Left hindlimb (tissue), 1 donor: Measurements from ENCODE around the gene DNAI1.
"Not testable (repeated sequence)": the region's sequence is repeated elsewhere in the genome, so short reads cannot be mapped to it uniquely, and the experiment has no call there.

Experiments
- DNase-seq: peaks from one replicate; pipeline ENCODE4 v3.0.0-alpha.2; 2018

DNAI1 gene

DNA sequence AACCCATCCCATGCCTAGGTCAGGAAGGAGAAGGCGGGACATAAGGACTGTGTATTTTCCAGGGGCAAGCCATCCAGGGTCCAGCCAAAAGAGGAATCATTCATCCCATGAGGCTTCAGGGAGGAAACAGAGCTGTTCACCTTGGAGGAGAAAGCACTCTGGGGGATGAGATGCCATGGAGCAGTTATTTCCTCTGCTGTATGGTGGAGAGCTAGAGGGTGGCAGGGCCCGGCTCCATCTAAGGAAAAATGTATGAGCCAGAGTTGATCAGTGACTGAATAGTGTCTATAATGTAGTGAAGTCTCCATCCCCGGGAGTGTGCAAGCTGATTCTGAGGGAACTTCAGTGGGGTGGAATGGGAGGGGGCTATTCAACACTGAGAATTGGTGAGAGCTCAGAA lies 56.2 kb downstream of the DNAI1 start:
- no peak for DNase-seq

DNA sequence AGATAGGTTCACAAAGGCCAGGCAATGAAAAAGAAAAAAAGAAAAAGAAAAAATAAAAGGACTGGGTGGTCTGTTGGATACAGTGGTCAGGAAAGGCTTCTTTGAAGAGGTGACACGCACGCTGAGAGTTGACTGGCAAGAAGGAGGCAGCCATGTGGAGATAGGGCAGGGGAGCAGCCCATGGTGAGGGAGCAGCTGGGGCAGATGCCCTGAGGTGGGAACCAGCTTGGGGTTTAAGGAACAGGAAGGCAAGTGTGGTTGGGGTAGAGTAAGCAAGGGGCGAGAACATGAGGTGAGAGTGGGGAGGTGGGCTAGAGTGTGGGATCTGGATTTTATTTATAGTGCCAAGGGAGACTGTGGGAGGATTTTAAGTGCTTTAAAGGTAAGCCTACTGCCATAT lies 57.4 kb downstream of the DNAI1 start:
- DNase-seq = no peak

DNA sequence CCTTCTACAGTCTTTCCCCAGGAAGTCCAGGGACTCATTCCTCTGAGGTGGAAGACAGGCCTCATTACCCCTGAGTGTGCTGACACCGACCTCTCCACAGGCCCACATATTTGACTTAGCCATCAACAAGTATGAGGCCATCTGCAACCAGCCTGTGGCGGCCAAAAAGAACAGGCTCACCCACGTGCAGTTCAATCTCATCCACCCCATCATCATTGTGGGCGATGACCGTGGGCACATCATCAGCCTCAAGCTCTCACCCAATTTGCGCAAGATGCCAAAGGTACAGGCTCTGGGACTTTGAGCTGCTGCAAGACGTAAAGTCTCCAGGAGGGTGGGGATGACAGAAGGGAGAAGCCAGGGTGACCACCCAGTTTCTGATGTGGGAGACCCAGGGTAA lies 58.6 kb downstream of the DNAI1 start:
- DNase-seq = no peak

DNA sequence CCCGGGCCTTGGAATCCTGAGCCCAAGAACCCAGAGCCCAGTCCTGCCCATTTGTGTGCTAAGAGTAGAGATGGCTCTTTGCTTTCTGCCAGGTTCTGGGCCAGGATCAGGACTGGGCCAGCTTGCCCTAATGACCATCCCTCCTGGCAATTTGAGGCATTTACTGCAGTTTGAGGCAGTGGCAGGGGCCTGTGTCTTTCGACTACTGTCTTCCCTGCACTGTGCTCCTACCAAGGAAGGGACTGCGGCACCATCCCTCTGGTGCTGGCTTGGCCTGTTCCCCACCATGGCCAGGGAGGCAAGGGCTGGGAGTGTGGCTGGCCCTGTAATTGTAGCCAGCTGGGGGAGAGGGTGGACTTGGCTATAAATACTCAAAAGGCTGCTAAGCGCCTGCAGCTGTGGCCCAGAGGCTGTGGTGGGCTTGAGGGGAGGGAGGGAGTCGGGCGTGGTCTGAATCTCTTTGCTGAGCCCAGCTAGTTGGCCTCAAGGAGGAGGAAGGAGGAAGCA lies 59.6 kb downstream of the DNAI1 start:
- peak; percentile 80 for DNase-seq

DNA sequence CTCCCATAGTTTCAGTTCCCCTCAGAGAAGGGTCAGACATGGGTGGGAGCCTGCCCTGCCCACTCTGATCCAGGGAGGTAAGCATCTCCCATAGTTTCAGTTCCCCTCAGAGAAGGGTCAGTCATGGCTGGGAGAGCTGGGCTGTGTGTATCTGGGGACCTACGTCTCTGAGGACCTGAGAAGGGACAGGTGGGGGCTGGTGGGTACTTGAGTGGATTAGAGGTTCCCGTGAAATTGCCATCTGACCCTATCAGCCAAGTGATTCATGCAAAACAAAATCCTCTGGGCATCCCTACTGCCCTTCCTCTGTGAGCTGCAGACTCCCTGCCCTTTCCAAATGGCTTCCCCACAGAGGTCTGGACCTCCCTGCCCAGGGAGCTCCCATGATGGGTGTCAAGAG lies 60.3 kb downstream of the DNAI1 start:
- no peak for DNase-seq

DNA sequence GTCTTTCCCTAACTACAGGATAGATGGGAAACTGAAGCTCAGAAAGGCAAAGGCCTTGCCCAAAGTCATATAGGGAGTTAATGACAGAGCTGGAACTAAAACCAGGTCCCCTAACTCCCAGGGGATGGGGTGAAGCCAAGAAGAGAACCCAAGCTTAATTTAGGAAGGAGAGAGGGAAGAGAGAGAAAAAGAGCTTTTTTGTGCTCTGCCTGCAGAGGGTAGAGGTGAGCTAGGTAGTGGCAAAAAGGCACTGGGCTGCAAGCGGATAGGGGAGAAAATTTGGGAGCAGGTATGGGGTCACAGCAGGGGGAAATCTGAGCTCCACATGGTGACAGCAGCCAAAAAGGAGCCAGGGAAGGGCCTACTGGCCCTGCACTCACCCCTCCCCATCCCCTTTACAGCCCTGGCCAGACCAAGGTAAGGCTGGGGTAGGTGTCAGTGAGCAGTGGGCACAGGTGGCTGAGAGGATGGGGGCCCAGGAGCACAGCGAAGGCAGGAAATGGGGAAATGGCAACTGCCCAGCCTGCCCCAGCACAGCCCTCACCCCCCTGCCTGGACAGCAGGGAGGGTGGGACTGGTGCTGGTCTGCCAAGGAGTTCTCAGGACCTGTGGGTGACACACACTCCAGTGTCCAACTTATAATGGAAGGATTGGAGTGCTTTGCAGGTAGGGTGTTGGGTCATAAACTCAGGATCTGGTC lies 60.9 kb downstream of the DNAI1 start:
- no peak for DNase-seq

DNA sequence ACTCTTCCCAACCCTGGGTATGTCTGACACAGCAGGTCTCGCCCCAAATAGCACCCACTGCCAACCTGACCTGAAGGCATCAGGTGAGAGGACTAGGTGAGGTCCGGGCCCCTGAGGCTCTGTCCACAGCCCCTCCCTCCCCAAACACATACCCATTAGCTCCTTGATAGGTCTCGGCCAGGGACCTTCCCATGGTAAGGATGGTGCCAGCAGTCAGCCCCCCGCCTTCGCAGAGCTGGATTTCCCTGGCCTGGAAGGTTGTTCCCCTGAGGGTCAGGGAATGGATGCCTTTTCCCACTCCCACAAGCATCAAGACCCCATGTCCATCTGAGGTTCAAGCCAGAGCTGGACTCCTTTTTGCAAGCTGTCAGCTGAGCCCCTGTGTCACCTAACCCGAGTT lies 61.5 kb downstream of the DNAI1 start:
- DNase-seq = no peak

DNA sequence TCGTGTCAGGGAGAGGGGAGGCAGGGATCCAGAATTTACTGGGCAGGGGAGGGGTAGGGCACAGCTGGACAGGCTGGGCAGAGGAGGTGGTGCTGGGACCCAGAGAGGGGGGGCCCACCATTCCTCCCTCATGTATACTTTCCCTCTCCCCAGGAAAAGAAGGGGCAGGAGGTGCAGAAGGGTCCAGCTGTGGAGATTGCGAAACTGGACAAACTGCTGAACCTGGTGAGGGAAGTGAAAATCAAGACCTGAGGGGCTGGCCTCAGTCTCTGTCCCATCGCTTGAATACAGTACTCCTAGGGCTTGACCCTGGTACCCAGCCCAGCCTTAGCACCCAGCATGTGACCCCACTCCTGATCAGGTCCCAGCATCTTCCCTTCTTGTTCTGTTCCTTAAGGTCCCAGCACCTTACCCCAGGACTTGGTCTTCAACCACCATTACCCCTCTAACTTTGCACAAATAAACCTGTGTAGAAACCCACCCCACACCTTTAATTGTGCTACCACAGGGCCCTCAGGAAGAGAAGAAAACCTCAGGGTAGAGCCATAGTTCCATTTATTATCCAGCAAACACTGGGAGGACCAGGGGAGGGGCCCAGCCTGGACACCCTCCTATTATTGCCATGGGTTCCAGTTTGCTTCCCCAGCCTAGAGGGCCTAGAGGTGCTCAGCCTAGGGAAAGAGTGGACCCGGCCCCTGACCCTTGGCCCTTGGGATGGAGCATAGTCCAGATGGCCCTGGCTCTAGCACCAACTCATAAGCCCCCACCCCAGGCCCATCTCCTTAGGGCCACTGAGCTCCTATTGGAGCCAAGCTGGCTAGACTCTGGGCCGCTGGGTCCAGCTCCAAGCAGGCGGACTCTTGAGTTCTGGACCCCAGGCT lies 62.1 kb downstream of the DNAI1 start:
- no peak for DNase-seq

DNA sequence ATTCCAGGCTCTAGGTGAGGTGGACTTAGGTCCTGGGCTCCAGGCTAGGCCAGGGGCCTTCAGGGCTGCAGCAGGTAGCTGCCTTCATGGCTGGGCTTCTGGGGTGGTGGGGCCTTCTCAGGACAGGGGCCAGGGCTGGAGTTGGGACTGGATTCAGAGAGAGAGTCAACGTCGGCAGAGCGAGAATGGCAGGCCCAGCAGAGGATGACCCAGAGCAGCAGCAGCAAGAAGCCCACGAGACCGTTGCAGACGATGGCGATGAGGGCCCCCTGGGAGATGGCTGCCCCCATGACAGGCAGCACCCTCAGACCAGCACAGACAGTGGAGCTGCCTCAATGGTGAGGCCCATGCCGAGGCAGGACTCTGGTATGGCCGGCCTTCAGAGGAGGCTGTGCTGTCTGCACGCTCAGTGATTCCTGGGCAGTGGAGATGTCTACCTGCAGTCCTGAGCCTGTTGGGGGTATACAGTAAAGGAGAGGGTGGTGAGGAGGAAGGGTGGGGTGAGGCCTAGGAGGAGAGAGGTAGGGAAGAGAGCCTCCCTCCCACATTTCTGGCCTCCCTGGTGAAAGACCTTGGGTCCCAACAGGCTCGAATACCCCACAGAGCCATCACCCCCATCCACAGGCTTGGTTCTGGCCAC lies 62.9 kb downstream of the DNAI1 start:
- no peak for DNase-seq

DNA sequence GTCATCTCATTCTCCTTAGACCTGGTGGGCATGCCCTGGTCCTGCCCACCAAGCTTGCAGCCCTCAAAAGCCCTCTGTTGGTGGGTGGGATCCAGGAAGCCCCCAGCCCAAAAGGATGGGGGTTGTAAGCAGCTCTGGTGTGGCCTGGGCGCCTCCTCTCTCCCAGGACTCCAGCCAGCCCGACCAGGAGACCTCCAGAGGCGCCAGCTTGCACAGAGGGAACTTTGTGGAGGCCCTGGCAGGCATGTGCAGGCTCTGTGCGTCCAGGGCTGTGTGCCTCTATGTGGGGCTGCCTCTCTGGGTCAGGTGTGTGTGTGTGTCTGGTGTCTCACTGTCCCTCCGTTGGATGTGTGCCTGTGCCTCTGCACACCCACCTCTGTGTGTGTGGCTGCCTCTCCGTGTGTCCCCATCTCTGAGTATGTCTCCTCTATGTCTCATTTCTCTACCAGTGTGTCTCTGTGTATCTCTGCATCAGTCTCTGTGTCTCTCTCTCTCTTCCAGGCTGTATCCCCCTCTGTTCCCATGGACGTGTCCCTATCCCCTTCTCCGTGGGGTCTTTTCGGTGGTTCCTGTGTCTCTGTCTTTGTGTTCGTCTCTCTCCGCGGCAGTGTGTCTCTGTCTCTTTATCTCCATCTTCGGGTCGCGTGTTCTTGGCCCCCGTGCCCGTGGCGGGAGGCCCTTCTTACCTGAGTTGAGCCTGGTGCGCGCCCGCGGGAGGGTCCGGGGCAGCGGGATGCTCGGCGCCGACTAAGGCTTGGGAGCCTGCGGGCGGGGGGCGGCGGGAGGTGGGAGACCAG lies 63.7 kb downstream of the DNAI1 start:
- no peak for DNase-seq

DNA sequence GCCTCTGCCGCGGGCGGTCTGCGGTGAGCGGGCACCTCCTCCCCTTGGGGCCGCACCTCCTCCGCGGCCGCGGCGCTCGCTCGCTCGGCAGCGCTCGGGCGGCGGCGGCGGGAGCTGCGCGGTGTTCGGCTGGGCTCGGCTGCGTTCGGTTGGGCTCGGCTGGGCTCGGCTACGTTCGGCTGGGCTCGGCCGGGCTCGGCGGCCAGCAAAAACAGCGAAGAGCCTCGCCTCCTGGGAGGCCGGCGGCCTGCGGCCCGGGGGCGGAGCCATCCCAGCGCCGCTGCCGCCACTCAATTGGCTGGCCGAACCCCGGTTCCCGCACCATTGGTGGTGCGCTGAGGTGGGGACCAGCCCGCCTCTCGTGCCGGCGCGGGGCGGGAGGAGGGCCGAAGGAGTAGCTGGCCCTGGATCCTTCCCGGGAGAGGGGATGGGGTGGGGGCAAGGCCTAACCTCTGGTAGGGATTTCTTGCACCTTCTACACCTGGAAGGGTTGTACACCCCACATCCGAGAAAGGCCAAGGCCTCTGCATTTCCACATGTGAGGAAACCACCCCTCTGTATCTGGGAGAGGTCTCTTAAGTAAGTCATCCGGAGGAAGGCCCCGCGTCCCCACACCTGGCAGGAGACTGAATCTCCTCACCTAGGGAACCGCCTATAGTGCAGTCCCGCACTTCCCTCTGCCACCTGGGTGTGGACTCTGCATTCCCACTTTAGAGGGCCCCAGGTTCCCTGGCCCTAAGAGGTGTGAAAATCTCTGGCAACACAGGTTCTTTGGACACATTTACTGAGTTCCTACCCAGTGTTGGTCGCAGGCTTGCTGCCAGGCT lies 64.6 kb downstream of the DNAI1 start, which contains the start of gene ENHO:
Gene ENHO (minus strand): TSS at position 20 of the 827 bp plus-strand sequence. CDS start 1,295 bp downstream, outside the sequence.
- DNase-seq = peak; percentile 93

DNA sequence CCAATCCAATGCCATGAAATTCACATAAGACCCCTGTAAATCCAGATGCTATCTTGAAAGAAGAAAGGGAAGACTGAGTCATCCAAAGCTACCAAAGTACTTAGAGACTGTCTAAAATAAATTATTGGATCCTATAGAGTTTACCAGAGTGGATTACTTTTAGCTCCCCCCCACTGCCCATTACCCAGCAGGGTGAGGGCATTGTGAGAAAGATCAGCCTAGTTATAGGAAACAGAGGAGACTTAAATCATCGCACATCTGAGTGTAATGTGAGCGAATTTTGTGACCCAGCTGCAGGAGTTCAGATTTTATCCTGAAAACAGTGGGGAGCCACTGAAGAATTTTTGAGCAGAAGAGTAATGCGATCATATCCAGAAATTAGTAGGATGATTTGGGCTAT lies 65.7 kb downstream of the DNAI1 start:
- DNase-seq = no peak

DNA sequence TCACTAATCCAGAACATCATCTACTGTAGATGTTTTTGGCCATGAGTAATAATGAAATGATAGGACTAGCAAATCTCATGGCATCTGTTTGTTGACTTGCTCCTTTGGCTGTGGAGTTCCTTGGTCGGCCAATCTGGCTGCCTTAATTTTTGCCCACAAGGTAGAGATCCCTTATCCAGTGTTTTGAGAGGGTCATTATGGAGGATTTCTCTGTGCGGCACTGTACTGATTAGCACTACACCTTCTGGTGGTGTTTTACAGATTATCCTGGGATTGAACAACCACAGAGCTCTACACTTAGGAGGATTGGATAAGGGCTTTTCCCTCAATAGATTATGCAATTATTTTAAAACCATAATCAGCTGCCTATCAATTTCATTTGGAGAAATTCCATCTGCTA lies 67.4 kb downstream of the DNAI1 start:
- no peak for DNase-seq

DNA sequence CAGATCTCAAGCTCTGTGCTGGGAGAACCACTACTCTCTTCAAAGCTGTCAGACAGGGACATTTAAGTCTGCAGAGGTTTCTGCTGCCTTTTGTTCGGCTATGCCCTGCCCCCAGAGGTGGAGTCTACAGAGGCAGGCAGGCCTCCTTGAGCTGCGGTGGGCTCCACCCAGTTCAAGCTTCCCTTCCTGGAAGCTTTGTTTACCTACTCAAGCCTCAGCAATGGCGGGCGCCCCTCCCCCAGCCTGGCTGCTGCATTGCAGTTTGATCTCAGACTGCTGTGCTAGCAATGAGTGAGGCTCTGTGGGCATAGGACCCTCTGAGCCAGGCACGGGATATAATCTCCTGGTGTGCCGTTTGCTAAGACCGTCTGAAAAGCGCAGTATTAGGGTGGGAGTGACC lies 73.4 kb downstream of the DNAI1 start:
- not testable (repeated sequence) for DNase-seq

DNA sequence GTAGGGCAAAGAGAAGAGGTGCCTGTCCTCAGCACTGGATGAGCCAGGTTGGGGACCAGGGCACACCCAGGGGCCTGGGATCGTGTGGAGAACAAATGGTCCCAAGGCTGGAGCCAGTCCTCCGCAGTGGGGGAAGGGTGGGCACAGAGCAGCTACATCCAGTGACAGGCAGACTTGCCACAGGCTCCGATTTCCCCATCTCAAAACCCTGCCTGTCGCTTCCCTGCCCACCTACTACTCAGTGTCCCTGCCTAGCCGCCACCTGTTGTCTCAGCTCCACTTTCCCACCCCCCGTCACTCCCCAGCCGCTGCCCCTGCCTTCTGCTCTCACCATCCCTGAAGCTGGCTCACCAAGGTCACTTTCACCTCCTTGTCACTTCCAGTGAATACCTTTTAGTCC lies 78.1 kb downstream of the DNAI1 start:
- DNase-seq = no peak

DNA sequence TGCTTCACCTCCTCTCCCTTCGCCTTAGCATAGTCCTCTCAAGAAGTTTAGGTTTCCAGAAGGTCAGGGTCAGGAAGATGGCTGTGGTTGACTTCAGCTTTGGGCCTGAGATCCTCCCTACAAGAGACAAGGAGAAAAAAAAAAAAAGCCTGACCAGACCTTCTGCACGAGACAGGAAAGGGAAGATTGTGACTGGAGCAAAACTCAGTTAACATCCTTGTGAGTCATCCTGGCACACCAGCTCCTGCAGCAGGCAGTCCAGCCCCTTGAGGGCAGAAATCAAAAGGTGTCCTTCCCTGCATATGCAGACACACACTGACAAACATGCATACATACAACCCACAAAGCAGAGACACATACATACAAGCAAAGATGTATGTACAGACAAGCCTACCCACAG lies 82.2 kb downstream of the DNAI1 start:
- DNase-seq = no peak

DNA sequence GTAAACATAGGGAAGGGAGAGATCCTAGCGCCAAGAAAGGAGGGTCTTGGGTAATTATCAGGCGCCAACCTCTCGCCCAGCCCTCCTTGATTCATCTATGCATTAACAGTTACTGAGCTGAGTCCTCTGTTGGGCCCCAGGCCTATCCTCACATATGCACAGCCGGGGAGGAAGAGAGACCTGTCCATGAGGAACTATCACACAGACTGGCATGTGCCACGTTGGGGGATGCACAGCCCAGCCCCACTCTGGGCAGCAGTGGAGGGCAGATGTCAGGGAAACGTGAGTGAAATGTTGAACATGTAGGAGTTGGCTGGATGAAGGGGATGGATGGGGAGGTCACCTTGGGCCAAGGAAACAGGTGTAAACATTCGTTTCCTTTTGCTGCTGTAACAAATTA lies 82.9 kb downstream of the DNAI1 start:
- no peak for DNase-seq

DNA sequence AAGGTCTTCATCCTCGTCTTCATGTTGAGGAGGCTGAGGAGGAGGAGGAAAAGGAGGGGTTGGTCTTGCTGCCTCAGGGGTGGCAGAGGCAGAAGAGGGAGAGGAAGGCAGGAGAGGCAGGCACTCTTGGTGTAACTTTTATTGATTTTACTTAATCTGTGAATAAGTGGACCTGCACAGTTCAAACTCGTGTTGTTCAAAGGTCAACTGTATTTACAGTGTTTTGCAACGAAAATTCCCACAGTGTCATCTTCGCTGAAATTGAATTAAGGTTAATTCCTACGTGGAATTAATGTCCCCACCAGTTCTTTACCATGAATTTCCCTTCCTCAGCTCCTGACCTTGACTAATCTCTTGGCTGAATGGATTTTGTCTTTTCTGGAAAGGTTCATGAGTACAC lies 85.4 kb downstream of the DNAI1 start:
- no peak for DNase-seq

DNA sequence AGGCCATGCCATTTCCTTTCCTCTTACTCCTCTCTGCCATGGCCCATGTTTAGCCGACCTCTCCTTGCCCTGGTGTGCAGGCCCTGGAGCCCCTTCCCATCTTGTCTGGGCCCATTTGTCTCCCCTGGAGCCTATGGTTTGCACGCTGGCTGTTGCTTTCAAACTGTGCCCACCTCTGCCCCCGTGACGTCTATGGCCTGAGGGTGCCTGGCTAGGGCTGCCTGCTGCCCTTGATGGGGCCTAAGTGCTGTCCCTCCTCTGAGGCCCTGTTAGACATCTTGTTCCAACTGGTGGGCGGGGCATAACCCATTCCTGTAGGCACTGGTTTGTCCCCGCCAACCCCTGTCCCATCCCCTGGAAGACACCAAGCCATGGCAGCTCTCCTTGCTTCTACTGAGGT lies 86.9 kb downstream of the DNAI1 start:
- no peak for DNase-seq

DNA sequence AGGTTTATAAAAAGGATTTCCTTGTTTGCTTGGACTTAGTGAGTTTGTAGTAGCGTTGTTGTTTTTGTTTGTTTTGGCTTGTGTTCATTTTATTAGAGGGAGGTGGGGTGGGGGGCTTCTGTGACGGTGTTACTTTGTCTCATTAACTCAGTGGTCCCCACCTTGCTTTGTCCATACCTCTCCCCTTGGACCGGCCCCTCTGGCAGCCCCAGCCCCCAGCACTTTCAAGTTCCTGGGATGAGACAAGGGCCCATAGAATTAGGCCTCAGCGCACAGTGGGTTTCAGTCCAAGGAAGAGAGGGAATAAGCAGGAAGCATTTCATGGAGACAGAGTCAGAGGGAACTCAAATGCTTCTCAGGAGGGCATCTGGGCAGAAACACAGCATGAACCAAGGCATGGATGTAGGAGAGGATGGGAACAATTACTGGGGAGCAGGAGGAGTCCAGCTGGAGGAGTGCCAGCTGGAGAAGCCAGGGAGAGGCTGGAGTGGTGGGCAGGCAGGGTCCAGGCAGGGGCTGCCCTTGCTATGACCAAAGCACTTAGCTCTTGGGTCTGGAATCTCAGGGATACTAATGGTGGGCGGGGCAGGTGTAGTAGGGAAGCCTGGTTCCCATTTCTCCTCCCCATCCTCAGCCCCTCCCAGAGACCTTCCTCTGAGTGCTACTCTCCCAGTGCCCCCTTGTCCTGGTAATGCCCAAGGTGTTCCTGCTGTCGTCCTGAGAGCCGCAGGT lies 87.7 kb downstream of the DNAI1 start:
- no peak for DNase-seq
